HG02840 (cell line): ENCODE data around the gene NCBP2L.

ENCODE experiments used
- ATAC-seq: cut with Tn5 transposase; IDR thresholded peaks from one replicate; pipeline ENCODE4 v1.9.1; 2021; ENCODE audit warnings: mild to moderate bottlenecking, moderate library complexity, moderate number of reproducible peaks; ENCODE audit not compliant: unreplicated experiment, low FRiP score

NCBP2L gene

GRCh38 chrX:107750861-107751445 is 26.6 kb upstream of the NCBP2L start:
- no peak for ATAC-seq

- no peak for ATAC-seq
Observed at GRCh38 chrX:107752043-107752442, 25.5 kb upstream of the NCBP2L start.

GRCh38 chrX:107752714-107753113 is 24.8 kb upstream of the NCBP2L start:
- ATAC-seq, result no peak

GRCh38 chrX:107753187-107753586 is 24.3 kb upstream of the NCBP2L start:
- no peak for ATAC-seq

GRCh38 chrX:107755721-107756120 is 21.8 kb upstream of the NCBP2L start:
- ATAC-seq, result no peak

GRCh38 chrX:107758231-107758766 is 19.2 kb upstream of the NCBP2L start:
- ATAC-seq, result no peak

GRCh38 chrX:107760304-107761077 is 17.0 kb upstream of the NCBP2L start:
- no peak for ATAC-seq

GRCh38 chrX:107763647-107764046 is 13.9 kb upstream of the NCBP2L start:
- ATAC-seq, result no peak

GRCh38 chrX:107764845-107765608 is 12.5 kb upstream of the NCBP2L start:
- no peak for ATAC-seq

GRCh38 chrX:107766470-107767150 is 10.9 kb upstream of the NCBP2L start:
- ATAC-seq, result no peak

GRCh38 chrX:107768051-107768450 is 9.5 kb upstream of the NCBP2L start:
- no peak for ATAC-seq

- ATAC-seq, result no peak
Observed at GRCh38 chrX:107769581-107770317, 7.8 kb upstream of the NCBP2L start.

- no peak for ATAC-seq
Observed at GRCh38 chrX:107773206-107773605, 4.3 kb upstream of the NCBP2L start.

- ATAC-seq, result no peak
Observed at GRCh38 chrX:107773906-107774435, 3.6 kb upstream of the NCBP2L start.

GRCh38 chrX:107775000-107775733 is 2.4 kb upstream of the NCBP2L start:
- ATAC-seq, result no peak

- ATAC-seq, result no peak
Observed at GRCh38 chrX:107775734-107776511, 1.6 kb upstream of the NCBP2L start, which contains the start of gene TSC22D3. Gene TSC22D3 (minus strand): TSS chrX:107775787. CDS start chrX:107775419, 368 bp downstream.

- ATAC-seq, result peak; percentile 84
Observed at GRCh38 chrX:107776649-107777535, 641 bp upstream of the NCBP2L start.
